ENCODE data around the gene ZFAND3.

Gene ZFAND3

GRCh38 chr6:38193481-38194281 is 374.2 kb downstream of the ZFAND3 start:
- DNase-seq, result no peak

GRCh38 chr6:38194282-38194572 is 374.7 kb downstream of the ZFAND3 start:
- DNase-seq, result no peak

GRCh38 chr6:38194589-38194988 is 375.1 kb downstream of the ZFAND3 start:
- DNase-seq, result no peak

- no peak for DNase-seq
These were observed 375.6 kb downstream of the ZFAND3 start for GRCh38 chr6:38195113-38195635.

GRCh38 chr6:38198219-38198618 is 378.7 kb downstream of the ZFAND3 start:
- DNase-seq, result no peak

All from activated CD4-positive, alpha-beta T cell treated with anti-CD3 and anti-CD28 coated beads, Interleukin-10, Interleukin-2, amounts not matched to agents 100 ng/mL and 50 ng/mL, durations not matched to agents 16 hours and 8 hours (primary cell).